IPS-20b (cell line): Measurements from ENCODE around the gene MB.

Source experiments
- H3K27ac ChIP-seq: one replicate; pipeline ENCODE4 v1.5.1; 2013; ENCODE audit warnings: low read length
- H3K27me3 ChIP-seq: 2 replicates; pipeline ENCODE4 v1.6.1; 2013; ENCODE audit warnings: mild to moderate bottlenecking, low read length, inconsistent platforms; ENCODE audit not compliant: insufficient read depth
- H3K36me3 ChIP-seq: 2 replicates; pipeline ENCODE4 v1.6.1; 2013; ENCODE audit warnings: low read depth, mild to moderate bottlenecking, inconsistent platforms, low read length, moderate library complexity; ENCODE audit not compliant: insufficient read depth
- H3K4me1 ChIP-seq: 2 replicates; pipeline ENCODE4 v1.6.1; 2013; ENCODE audit warnings: mild to moderate bottlenecking, control low read depth, inconsistent platforms, low read length, moderate library complexity; ENCODE audit not compliant: insufficient read depth
- H3K4me3 ChIP-seq: 2 replicates; pipeline ENCODE4 v1.5.1; 2013; ENCODE audit warnings: mild to moderate bottlenecking, low read length, inconsistent platforms
- H3K9ac ChIP-seq: 2 replicates; pipeline ENCODE4 v1.6.1; 2013; ENCODE audit warnings: low read depth, mild to moderate bottlenecking, inconsistent platforms, low read length, moderate library complexity
- H3K9me3 ChIP-seq: 2 replicates; pipeline ENCODE4 v1.6.1; 2013; ENCODE audit warnings: mild to moderate bottlenecking, low read depth, low read length, inconsistent platforms; ENCODE audit not compliant: insufficient read depth

MB gene

DNA sequence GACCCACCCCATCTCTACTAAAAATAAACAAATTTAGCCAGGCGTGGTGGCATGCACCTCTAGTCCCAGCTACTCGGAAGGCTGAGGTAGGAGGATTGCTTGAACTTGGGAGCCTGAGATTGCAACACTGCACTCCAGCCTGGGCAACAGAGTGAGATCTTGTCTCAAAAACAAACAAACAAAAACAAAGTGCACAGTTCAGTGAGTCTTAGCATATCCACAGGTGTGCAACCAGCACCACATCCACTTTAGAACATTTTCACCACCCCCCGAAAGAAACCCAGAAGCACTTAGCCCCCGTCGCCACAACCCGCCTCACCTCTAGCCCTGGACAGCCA is 27.4 kb downstream of the MB start:
- Histone ChIP-seq H3K27ac (no peak overlapping the region), H3K36me3 (no peaks in the 10 kb centered on the region), H3K4me3 (no peak overlapping the region), H3K27me3 (no peaks in the 10 kb centered on the region), H3K4me1 (no peaks in the 10 kb centered on the region), H3K9me3 (no peaks in the 10 kb centered on the region), H3K9ac (no peak overlapping the region)

DNA sequence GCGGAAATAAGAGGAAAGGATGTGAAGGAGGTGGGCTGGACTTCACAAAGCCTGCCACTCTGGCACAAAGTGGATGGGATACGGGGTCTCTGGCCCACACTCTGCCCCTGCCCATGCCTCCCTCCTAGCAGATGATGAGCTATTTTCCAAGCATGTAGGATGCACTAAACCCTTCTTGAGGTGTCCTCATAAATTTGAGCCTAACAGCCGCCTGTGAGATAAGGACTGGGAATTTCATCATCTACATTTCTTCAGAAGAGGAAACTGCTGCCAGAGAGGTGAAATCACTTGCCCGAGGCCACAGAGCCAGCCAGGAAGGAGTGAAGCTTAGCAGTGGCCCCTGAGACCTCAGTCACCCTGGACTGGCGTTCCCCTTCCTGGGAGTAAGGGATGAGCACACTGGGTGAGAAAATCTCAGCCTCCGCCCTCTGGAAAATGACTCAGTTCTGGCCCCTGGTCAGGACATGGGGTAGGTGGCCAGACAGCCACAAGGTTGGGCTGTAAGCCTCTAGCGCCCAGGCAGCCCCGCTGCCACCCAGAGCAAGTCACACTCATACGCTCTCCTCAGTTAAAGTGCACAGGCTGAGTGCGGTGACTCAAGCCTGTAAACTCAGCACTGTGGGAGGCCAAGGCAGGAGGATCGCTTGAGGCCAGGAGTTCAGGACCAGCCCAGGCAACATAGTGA is 27.9 kb downstream of the MB start:
- Histone ChIP-seq H3K36me3 (no peaks in the 10 kb centered on the region), H3K9ac (no peak overlapping the region), H3K27me3 (no peaks in the 10 kb centered on the region), H3K27ac (no peak overlapping the region), H3K4me1 (no peaks in the 10 kb centered on the region), H3K4me3 (no peak overlapping the region), H3K9me3 (no peaks in the 10 kb centered on the region)

DNA sequence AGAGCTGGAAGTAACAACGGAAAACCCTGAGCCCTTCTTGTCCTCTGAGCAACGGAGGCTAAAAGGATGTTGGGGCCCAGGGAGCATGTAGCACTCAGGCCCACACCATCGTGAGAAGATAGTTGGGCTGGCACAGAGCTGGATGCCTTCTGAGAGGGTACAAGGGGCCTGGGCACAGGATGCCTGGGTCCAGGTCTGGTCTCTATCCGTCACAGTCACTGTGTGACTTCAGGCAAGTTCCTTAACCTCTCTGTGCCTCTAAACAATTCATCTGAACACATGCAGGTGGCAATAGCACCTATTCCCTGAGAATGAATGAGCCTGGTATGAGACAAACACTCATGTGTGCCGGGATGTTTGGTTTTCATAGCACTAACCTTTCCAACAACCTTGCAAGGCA is 29.2 kb downstream of the MB start:
- Histone ChIP-seq H3K9ac (no peak overlapping the region), H3K36me3 (no peaks in the 10 kb centered on the region), H3K27me3 (no peaks in the 10 kb centered on the region), H3K4me3 (no peak overlapping the region), H3K27ac (no peak overlapping the region), H3K9me3 (no peaks in the 10 kb centered on the region), H3K4me1 (no peaks in the 10 kb centered on the region)

DNA sequence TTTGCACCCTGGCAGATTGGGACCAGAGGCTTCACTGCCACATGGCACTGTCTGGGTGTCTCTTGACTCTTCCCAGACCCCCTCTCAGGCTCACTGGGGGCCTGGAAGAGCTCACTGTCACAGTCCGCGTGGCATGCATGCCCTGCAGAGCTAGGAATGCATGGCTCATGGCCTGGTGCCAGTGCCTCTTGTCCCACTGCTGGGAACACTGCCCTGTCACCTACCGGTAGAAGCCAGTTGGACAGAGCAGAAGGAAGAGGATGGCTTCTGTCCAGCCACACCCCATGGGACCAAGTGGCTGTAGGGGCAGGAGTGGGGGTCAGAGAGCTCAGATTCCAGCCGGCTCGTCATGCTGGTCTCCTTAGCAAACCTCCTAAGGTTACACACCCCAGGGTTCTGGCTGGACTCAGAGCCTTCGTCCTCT is 29.7 kb downstream of the MB start:
- Histone ChIP-seq H3K27ac (no peak overlapping the region), H3K4me3 (no peak overlapping the region), H3K4me1 (no peaks in the 10 kb centered on the region), H3K9me3 (no peaks in the 10 kb centered on the region), H3K27me3 (no peaks in the 10 kb centered on the region), H3K9ac (no peak overlapping the region), H3K36me3 (no peaks in the 10 kb centered on the region)

DNA sequence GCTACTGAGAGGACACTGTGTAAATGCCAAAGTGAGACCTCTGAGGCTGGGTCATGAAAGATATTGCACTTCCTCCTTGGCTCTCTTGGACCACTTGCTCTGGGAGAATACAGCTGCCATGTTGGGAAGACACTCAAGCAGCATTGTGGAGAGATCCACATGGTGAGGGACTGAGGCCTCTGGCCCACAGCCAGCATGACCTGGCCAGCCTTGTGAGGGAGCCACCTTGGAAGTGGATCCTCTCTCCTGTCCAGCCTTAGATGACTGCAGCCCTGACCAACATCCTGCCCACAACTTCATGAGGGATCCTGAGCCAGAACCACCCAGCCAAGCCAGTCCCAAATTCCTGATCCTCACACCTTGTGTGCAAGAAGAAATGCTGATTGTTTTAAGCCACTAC is 30.4 kb downstream of the MB start:
- H3K27me3 ChIP-seq = no peaks in the 10 kb centered on the region
- no peaks in the 10 kb centered on the region for H3K36me3 ChIP-seq
- no peak overlapping the region for H3K9ac ChIP-seq
- no peak overlapping the region for H3K27ac ChIP-seq
- H3K4me3 ChIP-seq = no peak overlapping the region
- H3K9me3 ChIP-seq = no peaks in the 10 kb centered on the region
- H3K4me1 ChIP-seq = no peaks in the 10 kb centered on the region

DNA sequence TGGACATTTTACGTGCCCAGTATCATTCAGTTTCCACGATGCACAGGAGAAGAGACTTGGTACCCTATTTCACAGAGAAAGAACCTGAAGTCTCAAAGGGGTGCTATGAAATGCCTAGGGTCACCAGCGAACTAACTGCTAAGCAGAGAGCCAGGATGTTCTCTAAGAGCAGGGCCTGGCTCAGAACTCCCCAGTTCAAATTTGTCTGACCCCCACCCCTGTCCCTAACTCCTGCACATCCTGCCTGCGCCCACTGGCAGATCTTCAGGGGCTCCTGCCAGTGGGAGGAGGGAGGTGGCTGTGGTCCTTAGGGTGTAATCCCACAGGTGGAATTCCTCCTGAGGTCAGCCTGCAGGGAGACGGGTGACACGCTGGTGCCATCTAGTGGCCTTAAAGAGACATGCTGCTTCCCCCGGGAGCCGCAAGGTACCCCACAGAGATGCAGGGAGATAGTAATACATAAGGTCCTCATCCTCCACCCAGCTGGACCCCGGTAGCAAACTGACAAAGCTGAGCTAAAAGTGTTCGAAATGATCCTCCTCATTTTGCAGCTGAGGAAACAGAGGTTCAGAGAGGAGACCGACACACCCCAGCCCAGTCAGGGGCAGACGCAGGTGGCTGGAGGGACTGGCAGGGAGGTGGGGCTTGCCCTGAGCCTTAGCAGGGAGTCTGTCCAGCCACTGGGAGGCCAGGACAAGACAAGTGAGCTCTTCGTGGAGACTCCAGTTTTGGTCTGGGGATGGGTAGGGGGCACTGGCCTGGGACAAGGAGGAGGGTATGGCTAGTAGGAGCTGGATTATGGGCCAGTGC is 34.1 kb downstream of the MB start:
- H3K27me3 ChIP-seq = no peaks in the 10 kb centered on the region
- no peak overlapping the region for H3K9ac ChIP-seq
- H3K27ac ChIP-seq = no peak overlapping the region
- no peak overlapping the region for H3K4me3 ChIP-seq
- H3K36me3 ChIP-seq = no peaks in the 10 kb centered on the region
- no peaks in the 10 kb centered on the region for H3K4me1 ChIP-seq
- H3K9me3 ChIP-seq = no peaks in the 10 kb centered on the region

DNA sequence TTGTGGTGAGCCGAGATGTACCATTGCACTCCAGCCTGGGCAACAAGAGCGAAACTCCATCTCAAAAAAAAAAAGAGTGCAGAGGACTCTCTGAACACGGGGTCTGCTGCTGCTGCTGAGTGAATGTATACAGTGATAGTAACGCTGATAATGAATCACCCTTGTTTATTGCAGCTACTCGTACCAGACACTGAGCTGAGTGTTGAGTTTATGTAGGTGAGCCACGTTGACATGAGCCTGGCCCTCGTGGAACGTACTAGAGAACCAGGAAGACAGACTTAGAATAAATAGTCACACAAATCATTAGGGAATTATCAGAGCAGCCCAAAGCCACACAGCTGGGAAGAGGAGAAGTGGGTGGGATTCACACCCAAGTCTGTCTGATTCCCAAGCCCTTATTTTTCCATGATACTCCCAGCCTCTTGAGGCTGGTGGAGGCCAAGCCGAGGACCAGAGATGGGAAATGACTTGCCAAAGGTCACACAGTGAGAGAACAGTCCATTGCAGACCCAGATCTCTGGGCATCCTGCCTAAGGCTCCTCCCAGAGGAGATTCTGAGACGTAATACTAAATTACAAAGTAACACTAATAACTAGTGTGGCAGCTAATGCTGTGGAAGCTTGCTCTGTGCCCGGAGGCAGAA is 34.8 kb downstream of the MB start:
- Histone ChIP-seq H3K27me3 (no peaks in the 10 kb centered on the region), H3K9ac (no peak overlapping the region)

DNA sequence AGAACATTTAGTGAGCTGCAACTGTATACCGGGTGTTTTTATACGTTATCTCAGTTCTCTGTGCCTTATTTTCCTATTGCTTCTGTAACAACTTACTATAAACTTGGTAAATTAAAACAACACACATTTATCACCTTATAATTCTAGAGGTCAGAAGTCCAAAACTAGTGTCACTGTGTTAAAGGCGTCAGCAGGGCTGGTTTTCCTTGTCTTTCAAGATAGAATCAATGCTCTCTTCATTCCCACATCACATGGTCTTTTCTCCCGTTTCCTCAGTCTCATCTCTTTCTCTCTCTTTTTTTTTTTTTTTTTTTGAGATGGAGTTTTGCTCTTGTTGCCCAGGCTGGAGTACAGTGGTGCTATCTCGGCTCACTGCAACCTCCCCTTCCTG is 36.1 kb downstream of the MB start:
- Histone ChIP-seq H3K27ac (no peak overlapping the region), H3K9ac (no peak overlapping the region), H3K4me1 (no peaks in the 10 kb centered on the region), H3K36me3 (no peaks in the 10 kb centered on the region), H3K4me3 (no peak overlapping the region), H3K27me3 (no peaks in the 10 kb centered on the region), H3K9me3 (no peaks in the 10 kb centered on the region)

More for the DNA sequence above, 34.8 kb downstream of the MB start:
- no peaks in the 10 kb centered on the region for H3K9me3 ChIP-seq
- no peak overlapping the region for H3K27ac ChIP-seq
- H3K4me1 ChIP-seq = no peaks in the 10 kb centered on the region
- no peak overlapping the region for H3K4me3 ChIP-seq
- no peaks in the 10 kb centered on the region for H3K36me3 ChIP-seq

DNA sequence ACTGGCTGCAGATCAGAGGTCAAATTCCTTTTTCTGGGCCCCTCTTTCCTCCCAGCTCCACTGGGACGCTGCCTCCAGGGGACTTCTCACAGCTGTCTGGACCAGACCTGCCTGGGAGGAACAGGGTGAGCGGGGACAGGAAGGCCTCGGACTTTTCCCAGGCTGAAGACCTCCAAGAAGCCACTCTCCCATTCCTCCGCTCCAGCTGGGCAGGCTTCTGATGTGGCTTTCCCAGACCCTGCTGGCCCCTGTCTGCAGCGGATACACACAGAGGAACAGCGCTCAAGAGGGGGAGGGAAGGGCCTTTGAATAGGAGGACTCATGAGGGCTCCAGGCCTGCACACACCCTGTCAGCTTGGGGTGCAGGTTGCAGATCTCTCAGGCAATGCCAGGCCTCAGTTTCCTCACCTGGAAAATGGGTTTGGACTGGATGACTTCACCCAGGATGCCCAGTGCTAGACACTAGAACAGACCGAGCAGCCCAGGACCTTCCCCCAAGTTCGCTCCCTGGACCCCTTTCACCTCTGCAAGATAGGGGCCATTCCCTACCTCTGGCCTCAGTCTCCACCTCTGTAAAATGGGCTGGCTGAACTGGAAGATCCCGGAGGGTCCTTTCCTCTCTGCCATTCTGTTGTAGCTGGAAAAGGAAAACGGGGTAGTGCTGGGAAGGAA is 36.6 kb downstream of the MB start:
- H3K27me3 ChIP-seq = no peaks in the 10 kb centered on the region
- H3K4me1 ChIP-seq = no peaks in the 10 kb centered on the region
- no peak overlapping the region for H3K27ac ChIP-seq
- no peak overlapping the region for H3K4me3 ChIP-seq
- H3K36me3 ChIP-seq = no peaks in the 10 kb centered on the region
- no peak overlapping the region for H3K9ac ChIP-seq
- no peaks in the 10 kb centered on the region for H3K9me3 ChIP-seq

DNA sequence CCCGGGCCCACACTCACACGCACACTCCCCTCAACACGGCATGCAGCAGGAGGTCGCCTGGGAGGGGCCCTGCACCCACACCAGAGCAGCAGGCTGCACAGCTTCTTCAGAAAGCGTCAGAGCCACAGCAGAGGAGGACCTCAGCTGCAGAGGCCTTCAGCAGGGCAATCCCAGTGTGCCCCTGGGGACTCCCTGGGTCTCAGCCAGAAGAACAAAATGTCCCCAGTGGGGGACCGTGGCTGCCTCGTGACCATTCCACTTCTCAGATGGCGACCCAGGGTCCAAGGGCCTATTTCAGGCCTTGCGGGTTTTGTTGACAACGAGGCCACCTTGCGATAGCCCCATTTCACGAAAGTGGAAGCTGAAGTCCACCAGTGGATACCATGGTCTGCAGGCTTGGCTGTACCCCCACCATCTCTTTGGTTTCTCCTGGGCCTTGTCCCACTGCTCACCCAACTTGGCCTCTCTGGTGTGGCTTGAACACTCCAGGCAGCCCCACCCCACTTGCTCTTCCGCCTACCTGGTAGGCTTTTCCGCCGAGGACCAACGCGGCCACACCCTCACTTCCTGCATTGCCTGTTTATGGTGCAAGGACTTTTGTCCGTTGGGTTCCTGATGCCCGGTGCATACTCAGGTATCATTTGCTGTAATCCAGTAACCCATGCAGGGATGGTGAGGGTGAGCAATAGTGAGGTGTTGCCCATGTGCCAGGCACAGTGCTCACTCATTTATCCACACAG is 38.1 kb downstream of the MB start:
- Histone ChIP-seq H3K9me3 (no peaks in the 10 kb centered on the region), H3K36me3 (no peaks in the 10 kb centered on the region), H3K4me3 (no peak overlapping the region), H3K4me1 (no peaks in the 10 kb centered on the region), H3K27ac (no peak overlapping the region), H3K9ac (no peak overlapping the region), H3K27me3 (no peaks in the 10 kb centered on the region)
